ENCODE data around the gene APPL1.

APPL1 gene

GRCh38 chr3:57227930-57228751 lies 612 bp downstream of the APPL1 start (continued):
- TF ChIP-seq, protein P1, sequence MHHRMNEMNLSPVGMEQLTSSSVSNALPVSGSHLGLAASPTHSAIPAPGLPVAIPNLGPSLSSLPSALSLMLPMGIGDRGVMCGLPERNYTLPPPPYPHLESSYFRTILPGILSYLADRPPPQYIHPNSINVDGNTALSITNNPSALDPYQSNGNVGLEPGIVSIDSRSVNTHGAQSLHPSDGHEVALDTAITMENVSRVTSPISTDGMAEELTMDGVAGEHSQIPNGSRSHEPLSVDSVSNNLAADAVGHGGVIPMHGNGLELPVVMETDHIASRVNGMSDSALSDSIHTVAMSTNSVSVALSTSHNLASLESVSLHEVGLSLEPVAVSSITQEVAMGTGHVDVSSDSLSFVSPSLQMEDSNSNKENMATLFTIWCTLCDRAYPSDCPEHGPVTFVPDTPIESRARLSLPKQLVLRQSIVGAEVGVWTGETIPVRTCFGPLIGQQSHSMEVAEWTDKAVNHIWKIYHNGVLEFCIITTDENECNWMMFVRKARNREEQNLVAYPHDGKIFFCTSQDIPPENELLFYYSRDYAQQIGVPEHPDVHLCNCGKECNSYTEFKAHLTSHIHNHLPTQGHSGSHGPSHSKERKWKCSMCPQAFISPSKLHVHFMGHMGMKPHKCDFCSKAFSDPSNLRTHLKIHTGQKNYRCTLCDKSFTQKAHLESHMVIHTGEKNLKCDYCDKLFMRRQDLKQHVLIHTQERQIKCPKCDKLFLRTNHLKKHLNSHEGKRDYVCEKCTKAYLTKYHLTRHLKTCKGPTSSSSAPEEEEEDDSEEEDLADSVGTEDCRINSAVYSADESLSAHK (tag by site-specific recombination; IDR thresholded peaks at IDR 0.05): no peak
- no peak for TF ChIP-seq ZFHX2 (tag by site-specific recombination; conservative IDR thresholded peaks at IDR 0.05)
- TF ChIP-seq ZBTB17 (tag by site-specific recombination; IDR thresholded peaks at IDR 0.05): peak; percentile 67
- TF ChIP-seq OVOL3 (tag by site-specific recombination; IDR thresholded peaks at IDR 0.05): no peak
- TF ChIP-seq MZF1 (tag by site-specific recombination; IDR thresholded peaks at IDR 0.05; ENCODE audit: borderline replicate concordance): no peak
- TF ChIP-seq ZNF362 (tag by site-specific recombination; IDR thresholded peaks at IDR 0.05): no peak
- TF ChIP-seq FEZF1 (tag by site-specific recombination; IDR thresholded peaks at IDR 0.05): no peak
- TF ChIP-seq ZNF664 (tag by site-specific recombination; IDR thresholded peaks at IDR 0.05): no peak
- TF ChIP-seq ZNF23 (tag by site-specific recombination; IDR thresholded peaks at IDR 0.05; ENCODE audit: borderline replicate concordance): no peak
- TF ChIP-seq ZFP41 (tag by site-specific recombination; IDR thresholded peaks at IDR 0.05; ENCODE audit: borderline replicate concordance): no peak
- no peak for TF ChIP-seq ZNF24 (tag by site-specific recombination; IDR thresholded peaks at IDR 0.05)
- TF ChIP-seq OSR2 (tag by site-specific recombination; IDR thresholded peaks at IDR 0.05): no peak
- peak; percentile 35 for TF ChIP-seq ZNF335 (tag by site-specific recombination; conservative IDR thresholded peaks at IDR 0.05)
- TF ChIP-seq ZNF394 (tag by site-specific recombination; IDR thresholded peaks at IDR 0.05; ENCODE audit: borderline replicate concordance): peak; percentile 55; the same call in 1 of the 2 replicates
- no peak for TF ChIP-seq SP3 (tag by site-specific recombination; IDR thresholded peaks at IDR 0.05)
- 0 out of 2 replicates have a peak, but pooled peaks have one; percentile 56 for TF ChIP-seq INSM2 (tag by site-specific recombination; IDR thresholded peaks at IDR 0.05)
- peak; percentile 33; the same call in 1 of the 2 replicates for TF ChIP-seq ZIC2 (tag by site-specific recombination; IDR thresholded peaks at IDR 0.05)
- no peak for TF ChIP-seq ZFP37 (tag by site-specific recombination; IDR thresholded peaks at IDR 0.05)

DNA sequence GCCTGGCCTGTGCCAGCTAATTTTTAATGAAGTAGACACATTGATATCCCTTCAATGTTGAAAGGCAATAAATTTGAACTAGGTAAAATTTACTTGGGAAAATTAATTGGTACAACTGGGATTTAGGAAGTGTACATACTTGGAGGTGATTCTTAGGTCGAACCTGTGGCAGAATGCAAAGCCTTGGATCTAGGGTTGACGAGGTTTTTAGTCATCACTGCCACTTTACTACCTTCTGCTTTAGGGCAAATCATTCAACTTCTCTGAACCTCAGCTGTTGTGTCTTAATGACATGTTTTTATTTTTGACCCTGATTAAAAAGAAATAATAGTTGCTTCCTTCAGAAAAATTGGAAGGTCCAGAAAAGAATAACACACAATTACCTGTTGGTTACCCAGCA lies 2.5 kb downstream of the APPL1 start:
- peaks cover 3 to 4% of the 10 kb centered on the region in 2 experiments; a peak in 2 of 3 replicates for H3K36me3 ChIP-seq (ENCODE audit: control insufficient read depth in 2 of 2, insufficient read depth in 1 of 2, low read length in 2 of 2)
- CTCF ChIA-PET: interaction anchor here (0.7 kb wide), 2 partner anchors 134 to 1851 kb away, joined by 3 to 5 read pairs; no protein-coding TSS in a partner anchor
- TF ChIP-seq ZNF600 (tag by site-specific recombination; IDR thresholded peaks at IDR 0.05) (no peak), SCRT1 (tag by site-specific recombination; IDR thresholded peaks at IDR 0.05; ENCODE audit: borderline replicate concordance) (no peak), ZNF645 (tag by site-specific recombination; IDR thresholded peaks at IDR 0.05) (no peak), PRDM1 (tag by site-specific recombination; IDR thresholded peaks at IDR 0.05) (no peak), ZNF544 (tag by site-specific recombination; IDR thresholded peaks at IDR 0.05) (no peak), GLI4 (tag by site-specific recombination; IDR thresholded peaks at IDR 0.05) (no peak), ZNF416 (tag by site-specific recombination; IDR thresholded peaks at IDR 0.05) (no peak), FEZF1 (tag by site-specific recombination; IDR thresholded peaks at IDR 0.05) (no peak), ZNF837 (tag by site-specific recombination; IDR thresholded peaks at IDR 0.05) (no peak), EGR2 (tag by site-specific recombination; IDR thresholded peaks at IDR 0.05; ENCODE audit: low read depth) (no peak), ZNF548 (tag by site-specific recombination; IDR thresholded peaks at IDR 0.05) (no peak)
- TF ChIP-seq, protein P1 (tag by site-specific recombination; IDR thresholded peaks at IDR 0.05): no peak

More for the DNA sequence above, 2.5 kb downstream of the APPL1 start:
- Histone ChIP-seq H3K9me3 (ENCODE audit: control insufficient read depth, insufficient read depth, low read depth, low read length) (no peaks in the 10 kb centered on the region), H3K4me1 (ENCODE audit: control insufficient read depth, insufficient read depth, low read length) (no peaks in the 10 kb centered on the region; the same call in 1 of the 2 replicates), H3K4me3 (ENCODE audit: low read depth, low read length) (no peak overlapping the region), H3K27ac (ENCODE audit: extremely low read depth, low read depth, low read length) (no peak overlapping the region)
- POLR2A ChIA-PET: interaction anchor here (0.7 kb wide), 1 partner anchor 528 kb away, joined by 8 read pairs; no protein-coding TSS in a partner anchor
